ENCODE measurements around the gene TTC7B.

DNA sequence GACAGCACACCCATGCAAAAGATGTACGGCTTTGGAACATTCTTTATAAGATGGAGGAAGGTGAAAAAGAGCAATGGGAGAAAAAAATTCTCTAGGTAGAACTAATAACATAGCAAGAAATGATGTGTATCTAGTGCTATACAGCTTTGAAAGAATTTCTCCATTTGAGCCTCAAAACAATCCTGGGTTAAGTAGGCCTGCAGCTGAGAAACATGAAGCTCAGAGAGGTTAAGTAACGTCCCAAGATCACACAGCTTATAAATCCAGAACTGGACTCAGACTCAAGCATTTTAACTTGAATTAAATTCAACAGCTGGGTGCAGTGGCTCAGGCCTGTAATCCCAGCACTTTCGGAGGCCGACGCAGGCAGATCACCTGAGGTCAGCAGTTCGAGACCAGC is 32.9 kb downstream of the TTC7B start:
- TF ChIP-seq POLR2AphosphoS5 (IDR thresholded peaks at IDR 0.05; ENCODE audit: low read length) (no peak), YBX1 (IDR thresholded peaks at IDR 0.05) (no peak), SMC3 (IDR thresholded peaks at IDR 0.05; ENCODE audit: borderline replicate concordance, low read length) (no peak), IKZF1 (conservative IDR thresholded peaks at IDR 0.05) (no peak), NFYB (IDR thresholded peaks at IDR 0.05; ENCODE audit: insufficient read depth, low read depth, low read length) (no peak), STAT3 (IDR thresholded peaks at IDR 0.05; ENCODE audit: low read depth, low read length) (no peak), POLR2A (IDR thresholded peaks at IDR 0.05; ENCODE audit: low read depth, low read length) (no peak), RBBP5 (conservative IDR thresholded peaks at IDR 0.05) (no peak), EZH2 (IDR thresholded peaks at IDR 0.05; ENCODE audit: borderline replicate concordance, control insufficient read depth, low read depth, low read length) (no peak)
- TF ChIP-seq, protein P1, sequence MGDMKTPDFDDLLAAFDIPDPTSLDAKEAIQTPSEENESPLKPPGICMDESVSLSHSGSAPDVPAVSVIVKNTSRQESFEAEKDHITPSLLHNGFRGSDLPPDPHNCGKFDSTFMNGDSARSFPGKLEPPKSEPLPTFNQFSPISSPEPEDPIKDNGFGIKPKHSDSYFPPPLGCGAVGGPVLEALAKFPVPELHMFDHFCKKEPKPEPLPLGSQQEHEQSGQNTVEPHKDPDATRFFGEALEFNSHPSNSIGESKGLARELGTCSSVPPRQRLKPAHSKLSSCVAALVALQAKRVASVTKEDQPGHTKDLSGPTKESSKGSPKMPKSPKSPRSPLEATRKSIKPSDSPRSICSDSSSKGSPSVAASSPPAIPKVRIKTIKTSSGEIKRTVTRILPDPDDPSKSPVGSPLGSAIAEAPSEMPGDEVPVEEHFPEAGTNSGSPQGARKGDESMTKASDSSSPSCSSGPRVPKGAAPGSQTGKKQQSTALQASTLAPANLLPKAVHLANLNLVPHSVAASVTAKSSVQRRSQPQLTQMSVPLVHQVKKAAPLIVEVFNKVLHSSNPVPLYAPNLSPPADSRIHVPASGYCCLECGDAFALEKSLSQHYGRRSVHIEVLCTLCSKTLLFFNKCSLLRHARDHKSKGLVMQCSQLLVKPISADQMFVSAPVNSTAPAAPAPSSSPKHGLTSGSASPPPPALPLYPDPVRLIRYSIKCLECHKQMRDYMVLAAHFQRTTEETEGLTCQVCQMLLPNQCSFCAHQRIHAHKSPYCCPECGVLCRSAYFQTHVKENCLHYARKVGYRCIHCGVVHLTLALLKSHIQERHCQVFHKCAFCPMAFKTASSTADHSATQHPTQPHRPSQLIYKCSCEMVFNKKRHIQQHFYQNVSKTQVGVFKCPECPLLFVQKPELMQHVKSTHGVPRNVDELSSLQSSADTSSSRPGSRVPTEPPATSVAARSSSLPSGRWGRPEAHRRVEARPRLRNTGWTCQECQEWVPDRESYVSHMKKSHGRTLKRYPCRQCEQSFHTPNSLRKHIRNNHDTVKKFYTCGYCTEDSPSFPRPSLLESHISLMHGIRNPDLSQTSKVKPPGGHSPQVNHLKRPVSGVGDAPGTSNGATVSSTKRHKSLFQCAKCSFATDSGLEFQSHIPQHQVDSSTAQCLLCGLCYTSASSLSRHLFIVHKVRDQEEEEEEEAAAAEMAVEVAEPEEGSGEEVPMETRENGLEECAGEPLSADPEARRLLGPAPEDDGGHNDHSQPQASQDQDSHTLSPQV (IDR thresholded peaks at IDR 0.05), result no peak
- TF ChIP-seq, protein P2, sequence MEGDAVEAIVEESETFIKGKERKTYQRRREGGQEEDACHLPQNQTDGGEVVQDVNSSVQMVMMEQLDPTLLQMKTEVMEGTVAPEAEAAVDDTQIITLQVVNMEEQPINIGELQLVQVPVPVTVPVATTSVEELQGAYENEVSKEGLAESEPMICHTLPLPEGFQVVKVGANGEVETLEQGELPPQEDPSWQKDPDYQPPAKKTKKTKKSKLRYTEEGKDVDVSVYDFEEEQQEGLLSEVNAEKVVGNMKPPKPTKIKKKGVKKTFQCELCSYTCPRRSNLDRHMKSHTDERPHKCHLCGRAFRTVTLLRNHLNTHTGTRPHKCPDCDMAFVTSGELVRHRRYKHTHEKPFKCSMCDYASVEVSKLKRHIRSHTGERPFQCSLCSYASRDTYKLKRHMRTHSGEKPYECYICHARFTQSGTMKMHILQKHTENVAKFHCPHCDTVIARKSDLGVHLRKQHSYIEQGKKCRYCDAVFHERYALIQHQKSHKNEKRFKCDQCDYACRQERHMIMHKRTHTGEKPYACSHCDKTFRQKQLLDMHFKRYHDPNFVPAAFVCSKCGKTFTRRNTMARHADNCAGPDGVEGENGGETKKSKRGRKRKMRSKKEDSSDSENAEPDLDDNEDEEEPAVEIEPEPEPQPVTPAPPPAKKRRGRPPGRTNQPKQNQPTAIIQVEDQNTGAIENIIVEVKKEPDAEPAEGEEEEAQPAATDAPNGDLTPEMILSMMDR (IDR thresholded peaks at IDR 0.05 in 2 of 3, conservative IDR thresholded peaks at IDR 0.05 in 1 of 3; ENCODE audit: control insufficient read depth in 2 of 3, extremely low read depth in 1 of 3, insufficient read depth in 1 of 3, low read depth in 3 of 3, low read length in 3 of 3), result no peak
- TF ChIP-seq, protein P3, sequence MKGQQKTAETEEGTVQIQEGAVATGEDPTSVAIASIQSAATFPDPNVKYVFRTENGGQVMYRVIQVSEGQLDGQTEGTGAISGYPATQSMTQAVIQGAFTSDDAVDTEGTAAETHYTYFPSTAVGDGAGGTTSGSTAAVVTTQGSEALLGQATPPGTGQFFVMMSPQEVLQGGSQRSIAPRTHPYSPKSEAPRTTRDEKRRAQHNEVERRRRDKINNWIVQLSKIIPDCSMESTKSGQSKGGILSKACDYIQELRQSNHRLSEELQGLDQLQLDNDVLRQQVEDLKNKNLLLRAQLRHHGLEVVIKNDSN (IDR thresholded peaks at IDR 0.05; ENCODE audit: borderline replicate concordance, extremely low read length, insufficient read depth, low read depth, low read length), result no peak
- TF ChIP-seq, protein P4, sequence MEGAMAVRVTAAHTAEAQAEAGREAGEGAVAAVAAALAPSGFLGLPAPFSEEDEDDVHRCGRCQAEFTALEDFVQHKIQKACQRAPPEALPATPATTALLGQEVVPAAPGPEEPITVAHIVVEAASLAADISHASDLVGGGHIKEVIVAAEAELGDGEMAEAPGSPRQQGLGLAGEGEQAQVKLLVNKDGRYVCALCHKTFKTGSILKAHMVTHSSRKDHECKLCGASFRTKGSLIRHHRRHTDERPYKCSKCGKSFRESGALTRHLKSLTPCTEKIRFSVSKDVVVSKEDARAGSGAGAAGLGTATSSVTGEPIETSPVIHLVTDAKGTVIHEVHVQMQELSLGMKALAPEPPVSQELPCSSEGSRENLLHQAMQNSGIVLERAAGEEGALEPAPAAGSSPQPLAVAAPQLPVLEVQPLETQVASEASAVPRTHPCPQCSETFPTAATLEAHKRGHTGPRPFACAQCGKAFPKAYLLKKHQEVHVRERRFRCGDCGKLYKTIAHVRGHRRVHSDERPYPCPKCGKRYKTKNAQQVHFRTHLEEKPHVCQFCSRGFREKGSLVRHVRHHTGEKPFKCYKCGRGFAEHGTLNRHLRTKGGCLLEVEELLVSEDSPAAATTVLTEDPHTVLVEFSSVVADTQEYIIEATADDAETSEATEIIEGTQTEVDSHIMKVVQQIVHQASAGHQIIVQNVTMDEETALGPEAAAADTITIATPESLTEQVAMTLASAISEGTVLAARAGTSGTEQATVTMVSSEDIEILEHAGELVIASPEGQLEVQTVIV (IDR thresholded peaks at IDR 0.05; ENCODE audit: borderline replicate concordance, partially characterized antibody), result no peak
